WTC11 (cell line): Measurements from ENCODE around the gene RPL23.

Source experiments
- CTCF ChIP-seq: fragments of 200-600 bp; IDR thresholded peaks from 2 replicates; pipeline ENCODE4 v1.8.0; 2022; ENCODE audit warnings: antibody characterized with exemption
- JUN ChIP-seq: sonication (generic); formaldehyde crosslinking; IDR thresholded peaks from 2 replicates; pipeline ENCODE4 v1.8.0; 2023; ENCODE audit warnings: mild to moderate bottlenecking, missing genetic modification reagents
- ZNF512 ChIP-seq: sonication (generic); formaldehyde crosslinking; IDR thresholded peaks from 2 replicates; pipeline ENCODE4 v1.8.1; 2022; ENCODE audit warnings: missing genetic modification reagents, borderline replicate concordance

- TF ChIP-seq JUN (CRISPR knock-in tag) (no peak), CTCF (no peak), ZNF512 (CRISPR knock-in tag) (no peak)
These were observed 39.1 kb upstream of the RPL23 start for GRCh38 chr17:38892620-38893019.
